Bronchial epithelial cell (primary cell): Measurements from ENCODE around the gene FBXL13. TPM values are rescaled to one million over a fixed set of nuclear protein-coding genes. Genes with fewer than 3 reads are reported as not detected.
"Not testable (repeated sequence)": the region's sequence is repeated elsewhere in the genome, so short reads cannot be mapped to it uniquely, and the experiment has no call there.

Experiments used
- DNase-seq: peaks from one replicate; pipeline ENCODE4 v3.0.0-alpha.2; 2010; ENCODE audit warnings: low read depth
- FAIRE-seq: peaks from 2 replicates; lab custom pipeline; 2011; peaks lifted over from hg19 to GRCh38; lab: Jason Lieb, UNC
- H3K27me3 ChIP-seq: 2 replicates; pipeline ENCODE4 v1.5.1; 2011; ENCODE audit warnings: low read length; ENCODE audit not compliant: control insufficient read depth, insufficient read depth
- H3K36me3 ChIP-seq: 2 replicates; pipeline ENCODE4 v1.5.1; 2011; ENCODE audit warnings: low read length; ENCODE audit not compliant: control insufficient read depth, insufficient read depth
- H3K4me3 ChIP-seq: 2 replicates; pipeline ENCODE4 v1.5.1; 2011; ENCODE audit warnings: mild to moderate bottlenecking, low read depth, low read length, control low read depth
- total RNA-seq: library from RNA; depleted of rRNA; stranded (reverse); fragments of >200 nt; gene quantifications from 2 replicates; pipeline ENCODE4 v1.2.1, GENCODE V29; 2014

The FBXL13 gene
- total RNA-seq, 1 donor from 2014 or later = 0.26 TPM

DNA sequence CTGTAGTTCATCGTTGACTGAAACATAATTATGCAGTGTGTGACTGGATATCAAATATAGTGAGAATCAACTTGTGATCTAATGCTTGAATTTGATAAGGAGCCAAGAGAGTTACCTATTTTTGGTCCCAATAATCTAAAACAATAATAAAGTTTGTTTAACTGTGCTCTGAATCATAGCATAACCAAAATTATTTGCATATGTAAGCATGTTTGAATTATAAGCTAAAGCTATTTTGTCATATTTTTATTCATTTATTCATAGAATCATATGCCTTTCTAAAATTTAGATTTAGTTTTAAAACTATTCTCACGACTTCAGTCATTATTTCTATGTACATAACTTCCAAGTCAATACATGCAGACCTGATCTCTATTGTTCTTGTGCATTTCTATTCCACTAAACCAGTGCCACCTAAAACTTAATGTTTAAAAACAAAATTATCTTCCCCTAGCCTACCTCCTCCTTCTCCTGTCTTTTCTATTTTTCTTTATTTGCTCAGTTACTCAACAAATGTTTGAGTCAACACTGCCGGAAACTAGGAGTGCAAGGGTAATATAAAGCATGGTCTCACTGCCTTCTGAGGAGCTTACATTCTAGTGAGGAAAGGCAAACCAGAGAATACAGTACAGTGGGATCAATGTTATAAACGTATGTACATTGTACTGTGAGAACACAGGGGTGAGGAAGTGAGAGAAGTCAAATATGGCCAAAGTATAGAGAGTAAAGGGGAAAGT, 284.1 kb downstream of the FBXL13 start:
- not testable (repeated sequence) for H3K4me3 ChIP-seq, FAIRE-seq

DNA sequence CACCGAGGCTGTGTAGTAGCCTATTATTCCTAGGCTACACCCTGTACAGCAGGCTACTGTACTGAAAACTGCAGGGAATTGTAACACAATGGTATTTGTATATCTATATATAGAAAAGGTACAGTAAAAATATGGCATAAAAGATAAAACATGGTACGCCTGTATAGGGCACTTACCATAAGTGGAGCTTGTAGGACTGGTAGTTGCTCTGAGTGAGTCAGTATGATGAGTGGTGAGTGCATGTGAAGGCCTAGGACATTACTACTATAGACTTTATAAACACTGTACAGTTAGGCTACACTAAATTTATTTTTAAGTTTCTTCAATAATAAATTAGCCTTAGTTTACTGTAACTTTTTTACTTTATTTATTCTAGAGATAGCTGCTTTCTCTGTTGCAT, 285.8 kb downstream of the FBXL13 start:
- FAIRE-seq, H3K4me3 ChIP-seq, H3K36me3 ChIP-seq, H3K27me3 ChIP-seq: not testable (repeated sequence)
- peak; percentile 13 for DNase-seq

More for the DNA sequence above, 284.1 kb downstream of the FBXL13 start:
- H3K27me3 ChIP-seq, H3K36me3 ChIP-seq, DNase-seq: not testable (repeated sequence)

GRCh38 chr7:102780926-102781325, 293.7 kb downstream of the FBXL13 start:
- H3K27me3 ChIP-seq, H3K4me3 ChIP-seq, FAIRE-seq, H3K36me3 ChIP-seq, DNase-seq: not testable (repeated sequence)

- H3K27me3 ChIP-seq, FAIRE-seq, H3K4me3 ChIP-seq, DNase-seq, H3K36me3 ChIP-seq: not testable (repeated sequence)
These were observed 295.9 kb downstream of the FBXL13 start for GRCh38 chr7:102778663-102779062.

- not testable (repeated sequence) for H3K27me3 ChIP-seq, FAIRE-seq, DNase-seq, H3K4me3 ChIP-seq, H3K36me3 ChIP-seq
These were observed 298.4 kb downstream of the FBXL13 start for GRCh38 chr7:102776217-102776616.

DNA sequence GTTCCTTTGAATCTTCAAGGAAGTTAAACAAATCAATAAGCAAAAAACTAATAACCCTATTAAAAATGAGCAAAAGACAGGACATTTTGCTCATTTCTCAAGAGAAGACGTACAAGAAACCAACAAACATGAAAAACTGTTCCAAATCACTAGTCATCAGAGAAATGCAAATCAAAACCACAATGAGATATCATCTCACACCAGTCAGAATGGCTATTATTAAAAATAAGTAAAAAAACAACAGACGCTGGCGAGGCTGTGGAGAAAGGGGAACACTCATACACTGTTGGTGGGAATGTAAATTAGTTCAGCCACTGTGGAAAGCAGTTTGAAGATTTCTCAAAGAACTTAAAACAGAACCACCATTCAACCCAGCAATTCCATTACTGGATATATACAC, 304.1 kb downstream of the FBXL13 start:
- not testable (repeated sequence) for H3K36me3 ChIP-seq, DNase-seq, H3K27me3 ChIP-seq, FAIRE-seq, H3K4me3 ChIP-seq

- peak; percentile 55 for FAIRE-seq
- H3K27me3 ChIP-seq, DNase-seq, H3K36me3 ChIP-seq, H3K4me3 ChIP-seq: not testable (repeated sequence)
These were observed 304.9 kb downstream of the FBXL13 start for GRCh38 chr7:102769657-102770192.

DNA sequence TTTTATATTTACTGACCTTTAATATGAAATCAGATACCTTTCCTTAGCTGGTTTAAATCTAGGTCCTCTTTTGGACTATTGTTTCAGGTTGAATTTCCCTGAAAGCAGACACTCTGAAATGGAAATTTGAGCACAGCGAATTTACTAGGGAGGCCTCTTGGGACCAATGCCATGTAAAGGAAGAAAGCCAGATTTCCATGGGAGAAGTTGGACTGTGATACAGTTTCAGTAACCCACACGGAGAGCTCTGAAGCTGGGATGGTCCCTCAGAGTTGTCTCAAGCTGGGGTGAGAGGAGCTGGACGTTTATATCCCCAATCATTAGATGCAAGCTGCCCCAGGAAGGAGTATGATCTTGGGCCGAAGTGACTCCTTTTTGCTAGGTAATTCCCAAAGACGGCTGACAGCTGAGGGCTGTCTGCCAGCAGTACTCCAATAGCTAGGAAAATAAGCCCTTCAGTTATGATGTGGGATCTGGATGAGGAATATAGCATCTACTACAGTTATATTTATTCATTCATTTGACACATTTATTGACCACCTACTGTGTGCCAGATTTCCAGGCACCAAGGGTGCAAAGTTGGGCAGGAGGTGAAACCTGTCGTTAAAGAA, 311.2 kb downstream of the FBXL13 start:
- not testable (repeated sequence) for DNase-seq, H3K4me3 ChIP-seq, H3K27me3 ChIP-seq, H3K36me3 ChIP-seq, FAIRE-seq

Other genes with a start within 250 kb of the FBXL13 start
- 0.26 and 0.38 TPM in 2 replicates for gene LRRC17, start 161.8 kb downstream of the FBXL13 start, total RNA-seq
- gene ARMC10, start 344 bp upstream of the FBXL13 start, total RNA-seq = 40.1 and 46.6 TPM in 2 replicates
- gene NAPEPLD, start 74.3 kb upstream of the FBXL13 start, total RNA-seq = 1.4 and 2.6 TPM in 2 replicates
- gene PMPCB, start 222.6 kb upstream of the FBXL13 start, total RNA-seq = 31.2 and 48.7 TPM in 2 replicates